ENCODE results near the gene CHST11. TPM values are rescaled to one million over a fixed set of nuclear protein-coding genes. Genes with fewer than 3 reads are reported as not detected.

CHST11 gene
- total RNA-seq, 2 donors from 2014 or later = 4.6 to 14.5 TPM

DNA sequence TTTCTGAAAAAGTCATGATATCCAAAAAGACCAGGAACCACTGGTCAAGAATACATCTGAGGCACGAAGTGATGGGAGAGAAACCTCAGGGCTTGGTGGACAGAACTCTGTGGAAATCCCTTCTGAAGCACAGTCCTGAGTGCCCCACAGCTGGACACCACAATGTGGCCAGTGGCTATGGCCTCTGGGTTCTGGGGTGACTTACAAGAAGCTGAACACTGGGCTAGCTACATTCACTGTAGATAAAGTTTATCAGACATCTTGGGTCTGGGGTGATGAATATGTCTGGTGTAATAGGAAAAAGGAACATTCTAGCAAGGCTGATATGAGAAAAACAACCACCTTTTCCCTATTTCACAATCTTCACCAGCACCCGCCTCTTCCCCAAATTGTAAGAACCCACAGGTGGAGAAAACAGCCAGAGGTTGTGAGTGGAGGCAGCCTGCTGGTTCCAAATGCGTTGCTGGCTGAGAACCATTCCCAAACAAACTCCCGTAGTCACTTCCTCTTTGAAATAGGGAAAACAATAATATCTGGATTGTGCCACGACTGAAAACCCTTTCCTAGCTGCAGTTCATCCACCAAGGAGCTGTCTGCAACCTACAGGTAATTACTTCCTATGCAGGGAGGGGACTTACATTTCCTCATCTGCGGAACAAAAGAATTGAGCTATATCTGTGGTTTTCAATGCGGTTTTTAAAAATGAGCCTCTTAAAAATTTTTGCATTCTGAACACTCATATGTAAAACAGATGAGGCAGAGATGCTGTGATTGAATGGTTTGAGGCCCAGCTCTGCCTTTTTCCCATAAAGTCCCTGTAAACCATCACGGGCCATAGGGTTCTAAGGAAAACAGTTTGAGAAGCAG, 307.7 kb downstream of the CHST11 start:
- DNase-seq (no peak), ATAC-seq (no peak)
- H3K4me3 ChIP-seq = no peak overlapping the region
- H3K9me3 ChIP-seq = no peaks in the 10 kb centered on the region
- intact Hi-C loops (cut with DNase I) = no loop called here
- no peak overlapping the region for H3K27ac ChIP-seq
- H3K27me3 ChIP-seq = no peaks in the 10 kb centered on the region
- H3K4me1 ChIP-seq = no peaks in the 10 kb centered on the region
- TF ChIP-seq, protein P1, sequence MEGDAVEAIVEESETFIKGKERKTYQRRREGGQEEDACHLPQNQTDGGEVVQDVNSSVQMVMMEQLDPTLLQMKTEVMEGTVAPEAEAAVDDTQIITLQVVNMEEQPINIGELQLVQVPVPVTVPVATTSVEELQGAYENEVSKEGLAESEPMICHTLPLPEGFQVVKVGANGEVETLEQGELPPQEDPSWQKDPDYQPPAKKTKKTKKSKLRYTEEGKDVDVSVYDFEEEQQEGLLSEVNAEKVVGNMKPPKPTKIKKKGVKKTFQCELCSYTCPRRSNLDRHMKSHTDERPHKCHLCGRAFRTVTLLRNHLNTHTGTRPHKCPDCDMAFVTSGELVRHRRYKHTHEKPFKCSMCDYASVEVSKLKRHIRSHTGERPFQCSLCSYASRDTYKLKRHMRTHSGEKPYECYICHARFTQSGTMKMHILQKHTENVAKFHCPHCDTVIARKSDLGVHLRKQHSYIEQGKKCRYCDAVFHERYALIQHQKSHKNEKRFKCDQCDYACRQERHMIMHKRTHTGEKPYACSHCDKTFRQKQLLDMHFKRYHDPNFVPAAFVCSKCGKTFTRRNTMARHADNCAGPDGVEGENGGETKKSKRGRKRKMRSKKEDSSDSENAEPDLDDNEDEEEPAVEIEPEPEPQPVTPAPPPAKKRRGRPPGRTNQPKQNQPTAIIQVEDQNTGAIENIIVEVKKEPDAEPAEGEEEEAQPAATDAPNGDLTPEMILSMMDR (IDR thresholded peaks at IDR 0.05) = no peak
- TF ChIP-seq POLR2A (IDR thresholded peaks at IDR 0.05) = no peak
- 66 to 82% methylated on average over 8 of the region's 8 CpGs for WGBS, 2 donors
- H3K36me3 ChIP-seq (replicated peaks in 1 of 2; ENCODE audit: insufficient read depth in 1 of 2, low read depth in 2 of 2) = no peaks in the 10 kb centered on the region

DNA sequence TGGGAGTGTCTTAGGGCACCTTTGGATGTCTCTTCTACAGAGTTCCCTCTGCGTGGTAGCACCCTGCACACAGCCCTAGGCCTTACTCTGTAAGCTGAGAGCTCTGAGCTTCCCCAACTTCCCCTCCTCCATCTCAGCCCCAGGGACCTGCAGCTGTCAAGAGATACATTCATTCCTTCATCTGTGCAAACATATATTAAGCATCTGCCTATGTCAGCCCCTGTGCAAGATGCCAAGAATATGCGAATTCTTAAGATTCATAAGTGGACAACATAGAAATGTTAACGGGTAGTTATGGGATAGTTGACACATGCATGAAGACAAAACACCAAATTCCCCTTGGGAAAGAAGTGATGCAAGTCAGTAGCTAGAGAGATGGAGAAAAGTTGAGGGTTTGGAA, 310.5 kb downstream of the CHST11 start:
- H3K4me3 ChIP-seq = no peak overlapping the region
- no peak for DNase-seq
- H3K27ac ChIP-seq = no peak overlapping the region
- no peak for ATAC-seq
- intact Hi-C loops (cut with DNase I) = no loop called here
- no peaks in the 10 kb centered on the region for H3K4me1 ChIP-seq
- no peaks in the 10 kb centered on the region for H3K36me3 ChIP-seq (replicated peaks in 1 of 2; ENCODE audit: insufficient read depth in 1 of 2, low read depth in 2 of 2)
- WGBS, 2 donors = 83 to 94% methylated on average over 3 of the region's 3 CpGs
- no peaks in the 10 kb centered on the region for H3K27me3 ChIP-seq
- TF ChIP-seq, protein P1 (IDR thresholded peaks at IDR 0.05) = no peak
- no peak for TF ChIP-seq POLR2A (IDR thresholded peaks at IDR 0.05)
- H3K9me3 ChIP-seq = no peaks in the 10 kb centered on the region

DNA sequence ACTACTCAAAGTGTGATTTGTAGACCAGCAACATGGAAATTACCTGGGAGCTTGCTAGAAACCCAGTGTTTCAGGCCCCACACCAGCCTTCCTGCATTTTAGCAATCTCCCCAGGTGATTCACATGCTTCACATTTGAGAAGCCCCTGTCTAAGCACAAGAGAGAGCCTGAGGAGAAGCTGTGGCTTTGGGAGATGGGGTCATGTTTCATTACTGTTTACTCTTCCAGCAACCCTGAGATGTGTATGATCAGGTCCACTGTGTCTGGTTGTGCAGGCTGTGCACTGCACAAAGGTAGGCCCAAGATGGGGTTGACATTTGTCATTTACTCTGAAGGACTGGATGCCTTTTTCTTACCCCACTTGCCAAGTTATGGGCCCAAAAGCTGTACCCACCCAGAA, 311.3 kb downstream of the CHST11 start:
- intact Hi-C loops (cut with DNase I) = no loop called here
- peaks cover 0 to 5% (median 3%) of the 10 kb centered on the region in 3 donors for H3K9me3 ChIP-seq
- H3K36me3 ChIP-seq (replicated peaks in 1 of 2; ENCODE audit: insufficient read depth in 1 of 2, low read depth in 2 of 2) = no peaks in the 10 kb centered on the region
- ATAC-seq = no peak
- no peaks in the 10 kb centered on the region for H3K4me1 ChIP-seq
- no peak overlapping the region for H3K27ac ChIP-seq
- TF ChIP-seq, protein P1 (IDR thresholded peaks at IDR 0.05) = no peak
- TF ChIP-seq POLR2A (IDR thresholded peaks at IDR 0.05) = no peak
- no peaks in the 10 kb centered on the region for H3K27me3 ChIP-seq
- no peak overlapping the region for H3K4me3 ChIP-seq
- DNase-seq = no peak

DNA sequence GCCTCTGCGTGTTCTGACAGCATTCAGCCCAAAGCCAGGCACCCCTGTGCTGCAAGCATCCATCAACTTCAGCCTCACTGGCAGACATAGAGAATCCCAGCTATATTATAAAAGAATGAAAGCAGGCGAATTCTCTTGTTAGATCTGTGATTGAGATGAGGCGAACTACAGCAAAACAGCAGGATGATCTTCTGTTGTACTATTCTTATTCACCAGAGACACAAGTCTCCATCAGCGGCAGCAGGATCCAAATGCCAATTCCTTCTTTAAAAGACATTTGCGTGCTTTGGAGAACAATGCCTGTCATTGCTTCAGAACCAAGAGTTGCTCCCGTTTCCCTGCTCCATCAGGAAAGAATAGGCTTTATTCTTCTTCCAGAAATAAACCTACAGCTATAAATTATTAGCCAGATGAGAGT, 312.4 kb downstream of the CHST11 start:
- ATAC-seq (no peak), DNase-seq (no peak)
- TF ChIP-seq, protein P1 (IDR thresholded peaks at IDR 0.05) = no peak
- no peak for TF ChIP-seq POLR2A (IDR thresholded peaks at IDR 0.05)
- WGBS, 2 donors = 77 to 80% methylated on average over 6 of the region's 6 CpGs
- Histone ChIP-seq H3K9me3 (peaks cover 0 to 5% (median 3%) of the 10 kb centered on the region in 3 donors), H3K36me3 (replicated peaks in 1 of 2; ENCODE audit: insufficient read depth in 1 of 2, low read depth in 2 of 2) (no peaks in the 10 kb centered on the region), H3K27ac (no peak overlapping the region), H3K4me1 (no peaks in the 10 kb centered on the region), H3K27me3 (no peaks in the 10 kb centered on the region), H3K4me3 (no peak overlapping the region)
- intact Hi-C loops (cut with DNase I) = no loop called here

DNA sequence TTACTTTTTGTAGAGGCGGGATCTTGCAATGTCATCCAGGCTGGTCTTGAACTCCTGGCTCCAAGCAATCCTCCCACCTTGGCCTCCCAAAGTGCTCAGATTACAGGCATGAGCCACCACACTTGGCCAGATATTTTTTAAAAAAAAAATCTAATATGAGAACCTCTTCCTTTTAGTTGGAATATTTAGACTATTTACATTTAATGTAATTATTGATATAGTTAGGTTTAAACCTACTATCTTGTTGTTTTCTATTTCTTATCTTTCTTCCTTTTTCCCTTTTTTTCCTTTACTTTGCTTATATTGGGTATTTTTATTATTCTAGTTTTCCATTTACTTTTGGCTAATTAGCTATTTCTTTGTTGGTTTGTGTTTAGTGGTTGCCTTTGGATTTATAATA, 315.6 kb downstream of the CHST11 start:
- intact Hi-C loops (cut with DNase I) = no loop called here
- no peak for TF ChIP-seq POLR2A (IDR thresholded peaks at IDR 0.05)
- TF ChIP-seq, protein P1 (IDR thresholded peaks at IDR 0.05) = no peak
- no peak for DNase-seq
- H3K4me1 ChIP-seq = no peaks in the 10 kb centered on the region
- H3K4me3 ChIP-seq = no peak overlapping the region
- 100% methylated on average over 1 of the region's 1 CpG for WGBS, 2 donors
- H3K36me3 ChIP-seq (replicated peaks in 1 of 2; ENCODE audit: insufficient read depth in 1 of 2, low read depth in 2 of 2) = no peaks in the 10 kb centered on the region
- no peak overlapping the region for H3K27ac ChIP-seq
- H3K27me3 ChIP-seq = no peaks in the 10 kb centered on the region
- no peak for ATAC-seq
- H3K9me3 ChIP-seq = peaks cover 0 to 5% (median 3%) of the 10 kb centered on the region in 3 donors
